Pancreas (tissue), 10 donors: Measurements from ENCODE around the gene TLL2. TPM values are rescaled to one million over a fixed set of nuclear protein-coding genes. Genes with fewer than 3 reads are reported as not detected.

Experiments
- ATAC-seq, 4 donors: fragments of 200-7000 bp; cut with Tn5 transposase; one replicate each; pipeline versions ENCODE4 v1.8.0 to v1.9.1; 2020; ENCODE audit warnings: mild to moderate bottlenecking in 4 of 4, moderate library complexity in 4 of 4
- DNase-seq, 6 donors: peaks; one replicate each; pipeline ENCODE4 v3.0.0-alpha.2; 2020
- FAIRE-seq: peaks from 2 replicates; lab custom pipeline; 2012; peaks lifted over from hg19 to GRCh38; lab: Jason Lieb, UNC
- H3K27ac ChIP-seq, 4 donors: fragments of 200-600 bp; sonication (generic); 1 replicate in 3 of 4; 2 replicates in 1 of 4; pipeline versions ENCODE4 v1.5.0 to v1.8.0; 2020
- H3K27me3 ChIP-seq, 4 donors: fragments of 200-600 bp; one replicate each; pipeline ENCODE4 v1.8.0; 2021
- H3K36me3 ChIP-seq, 3 donors: fragments of 200-600 bp; sonication (generic) in 1 of 3; one replicate each; pipeline versions ENCODE4 v1.5.0 to v1.8.0; 2020 to 2021
- H3K4me1 ChIP-seq, 3 donors: fragments of 200-600 bp; one replicate each; pipeline ENCODE4 v1.8.0; 2021
- H3K4me3 ChIP-seq, 4 donors: fragments of 200-600 bp; sonication (generic) in 2 of 4; one replicate each; pipeline versions ENCODE4 v1.5.0 to v1.8.0; 2020 to 2021
- H3K9me3 ChIP-seq, 4 donors: fragments of 200-600 bp; one replicate each; pipeline ENCODE4 v1.8.0; 2021
- CTCF ChIP-seq, 4 donors: fragments of 200-600 bp; sonication (generic) in 3 of 4; IDR thresholded peaks; one replicate each; pipeline versions ENCODE4 v1.5.0 to v1.8.0; 2021; ENCODE audit warnings: antibody characterized with exemption in 4 of 4
- WGBS, 2 donors: extraction: QIAGEN DNeasy Blood & Tissue Kit; methylation state at CpG; one replicate each; pipeline ENCODE4 v1.1.7; 2013; 5-methylcytosine and 5-hydroxymethylcytosine counted together
- intact Hi-C, 3 donors: fragments of 100-400 bp; cut with DNase I; formaldehyde crosslinking; loops; one replicate each; pipeline versions ENCODE4 v1.11.1 to v1.14.2; 2022
- polyA plus RNA-seq, 2 donors: library from polyadenylated mRNA; stranded (reverse); fragments of 200-250 nt; gene quantifications; one replicate each; pipeline ENCODE4 v1.2.3, GENCODE V29; 2013
- total RNA-seq, 6 donors: library from RNA; stranded (reverse); fragmentation: NEBNext Ultra II Directional in 4 of 6; extraction: Animal tissue kit (Norgen Biotek cat#: 25700) in 4 of 6; gene quantifications; one replicate each; pipeline versions ENCODE4 v1.2.1 to v1.2.4, GENCODE V29; 2021 to 2023
- donor health status: healthy with polysubstance abuse.
- donor health status: DM: no; HTN: no; CAD: no; lungs with moderate emphysema.
- donor health status: DM: no; HTN: no; CAD: no.
- donor health status: control.
- donor health status: control.
- donor health status: Bipolar disorder and iron deficiency.
- donor health status: DM: yes; HTN: yes; CAD: no.
- donor health status: DM: no; HTN: no; CAD: no.
- donor health status: DM: no; HTN: no; CAD: no.
- donor health status: DM: yes; HTN: yes; CAD: no.

TLL2 gene
- total and polyA plus RNA-seq, 8 donors, result 0.14 to 0.97 (median 0.27) TPM

- Histone ChIP-seq H3K27me3 (no peaks in the 10 kb centered on the region), H3K9me3 (no peaks in the 10 kb centered on the region), H3K27ac (no peak overlapping the region), H3K36me3 (no peaks in the 10 kb centered on the region), H3K4me1 (no peaks in the 10 kb centered on the region), H3K4me3 (no peak overlapping the region)
- DNase-seq (no peak), ATAC-seq (peak in 2 of 4 donors; percentile 51 to 67), FAIRE-seq (no peak)
- no peak for TF ChIP-seq CTCF (IDR thresholded peaks at IDR 0.05)
- intact Hi-C loops, result no loop called here
- WGBS, 2 donors, result 60 to 61% methylated on average over 3 of the region's 3 CpGs
Observed at GRCh38 chr10:96491303-96491702, 22.4 kb downstream of the TLL2 start.

- no peak for TF ChIP-seq CTCF (IDR thresholded peaks at IDR 0.05)
- 84 to 91% methylated on average over 14 of the region's 14 CpGs for WGBS, 2 donors
- FAIRE-seq, result no peak
- Histone ChIP-seq H3K27me3 (no peaks in the 10 kb centered on the region), H3K4me3 (no peak overlapping the region), H3K36me3 (no peaks in the 10 kb centered on the region), H3K4me1 (no peaks in the 10 kb centered on the region), H3K9me3 (no peaks in the 10 kb centered on the region), H3K27ac (no peak overlapping the region)
- ATAC-seq, result no peak
- intact Hi-C loops, result no loop called here
- no peak for DNase-seq
Observed at GRCh38 chr10:96488161-96488935, 25.4 kb downstream of the TLL2 start.

GRCh38 chr10:96482815-96483588, 30.7 kb downstream of the TLL2 start:
- intact Hi-C loops, result no loop called here
- 67 to 71% methylated on average over 4 of the region's 4 CpGs for WGBS, 2 donors
- no peaks in the 10 kb centered on the region for H3K4me1 ChIP-seq
- no peaks in the 10 kb centered on the region for H3K9me3 ChIP-seq
- FAIRE-seq, result no peak
- no peak for DNase-seq
- H3K27ac ChIP-seq, result no peak overlapping the region
- no peak for ATAC-seq
- H3K27me3 ChIP-seq, result no peaks in the 10 kb centered on the region
- no peak for TF ChIP-seq CTCF (IDR thresholded peaks at IDR 0.05)
- H3K36me3 ChIP-seq, result no peaks in the 10 kb centered on the region
- no peak overlapping the region for H3K4me3 ChIP-seq

GRCh38 chr10:96478355-96478754, 35.4 kb downstream of the TLL2 start:
- no peaks in the 10 kb centered on the region for H3K9me3 ChIP-seq
- H3K4me3 ChIP-seq, result no peak overlapping the region
- no peaks in the 10 kb centered on the region for H3K27me3 ChIP-seq
- DNase-seq, result no peak
- H3K4me1 ChIP-seq, result no peaks in the 10 kb centered on the region
- H3K36me3 ChIP-seq, result no peaks in the 10 kb centered on the region
- WGBS, 2 donors, result 75 to 77% methylated on average over 9 of the region's 9 CpGs
- no peak for TF ChIP-seq CTCF (IDR thresholded peaks at IDR 0.05)
- ATAC-seq, result no peak
- no peak overlapping the region for H3K27ac ChIP-seq
- intact Hi-C loops, result no loop called here
- FAIRE-seq, result no peak
